Activated CD8-positive, alpha-beta memory T cell treated with anti-CD3 and anti-CD28 coated beads, Interleukin-2, amount 10 ng/mL, durations not matched to agents 7 days and 5 days (primary cell): Measurements from ENCODE around the gene RXRA. TPM values are rescaled to one million over a fixed set of nuclear protein-coding genes. Genes with fewer than 3 reads are reported as not detected.

Source experiments
- ATAC-seq: fragments of 150-1000 bp; cut with Tn5 transposase; one replicate; pipeline ENCODE4 v1.10.0; 2021; ENCODE audit warnings: moderate library complexity
- CTCF ChIA-PET: fragments of 350-600 bp; sonication (Branson Sonifier 250); formaldehyde crosslinking; loops from one replicate; lab custom pipeline; 2021; ENCODE audit warnings: antibody characterized with exemption; lab: Charles Lee
- DNase-seq: peaks from one replicate; pipeline ENCODE4 v3.0.0-alpha.2; 2020
- H3K27ac Mint-ChIP-seq: one replicate; pipeline ENCODE4 v1.8.0; 2021; ENCODE audit warnings: mild to moderate bottlenecking, mixed read lengths
- H3K27me3 Mint-ChIP-seq: one replicate; pipeline ENCODE4 v1.8.0; 2021; ENCODE audit warnings: mixed read lengths
- H3K36me3 Mint-ChIP-seq: one replicate; pipeline ENCODE4 v1.8.0; 2021; ENCODE audit warnings: mild to moderate bottlenecking, mixed read lengths
- H3K4me1 Mint-ChIP-seq: one replicate; pipeline ENCODE4 v1.8.0; 2021; ENCODE audit warnings: mixed read lengths
- H3K4me3 Mint-ChIP-seq: one replicate; pipeline ENCODE4 v1.8.0; 2021; ENCODE audit warnings: mild to moderate bottlenecking, moderate library complexity, mixed read lengths
- H3K9me3 Mint-ChIP-seq: one replicate; pipeline ENCODE4 v1.8.0; 2022; ENCODE audit warnings: low read depth, mixed read lengths
- total RNA-seq, 2 experiments: library from RNA; stranded (reverse); gene quantifications; one replicate each; pipeline ENCODE4 v1.2.3, GENCODE V29; 2021

The RXRA gene
- total RNA-seq, 2 experiments from 2014 or later = 0.91 to 1.5 TPM

GRCh38 chr9:134364391-134365114 is 38.3 kb downstream of the RXRA start:
- ATAC-seq = no peak
- Mint-ChIP-seq H3K4me1 (no peaks in the 10 kb centered on the region), H3K36me3 (no peaks in the 10 kb centered on the region), H3K27me3 (no peaks in the 10 kb centered on the region), H3K27ac (no peak overlapping the region), H3K9me3 (no peaks in the 10 kb centered on the region), H3K4me3 (no peak overlapping the region)
- CTCF ChIA-PET = interaction anchor here (0.9 to 2.4 kb wide), 2 partner anchors 31 to 78 kb away, joined by 3 to 27 read pairs; no protein-coding TSS in a partner anchor
- DNase-seq = no peak

GRCh38 chr9:134365115-134365596 is 38.9 kb downstream of the RXRA start:
- Mint-ChIP-seq H3K36me3 (no peaks in the 10 kb centered on the region), H3K27me3 (no peaks in the 10 kb centered on the region), H3K4me1 (no peaks in the 10 kb centered on the region), H3K4me3 (no peak overlapping the region), H3K9me3 (no peaks in the 10 kb centered on the region), H3K27ac (no peak overlapping the region)
- no peak for DNase-seq
- ATAC-seq = no peak
- CTCF ChIA-PET = interaction anchor here (2.4 kb wide), 1 partner anchor 78 kb away, joined by 27 read pairs; no protein-coding TSS in a partner anchor

- no peak for ATAC-seq
- Mint-ChIP-seq H3K4me3 (no peak overlapping the region), H3K36me3 (no peaks in the 10 kb centered on the region), H3K27me3 (no peaks in the 10 kb centered on the region), H3K27ac (no peak overlapping the region), H3K4me1 (no peaks in the 10 kb centered on the region), H3K9me3 (no peaks in the 10 kb centered on the region)
- CTCF ChIA-PET = interaction anchor here (0.9 to 1.7 kb wide), 2 partner anchors 77 to 196 kb away, joined by 3 to 5 read pairs; no protein-coding TSS in a partner anchor
- DNase-seq = no peak
Observed at GRCh38 chr9:134365791-134366222, 39.6 kb downstream of the RXRA start.

DNA sequence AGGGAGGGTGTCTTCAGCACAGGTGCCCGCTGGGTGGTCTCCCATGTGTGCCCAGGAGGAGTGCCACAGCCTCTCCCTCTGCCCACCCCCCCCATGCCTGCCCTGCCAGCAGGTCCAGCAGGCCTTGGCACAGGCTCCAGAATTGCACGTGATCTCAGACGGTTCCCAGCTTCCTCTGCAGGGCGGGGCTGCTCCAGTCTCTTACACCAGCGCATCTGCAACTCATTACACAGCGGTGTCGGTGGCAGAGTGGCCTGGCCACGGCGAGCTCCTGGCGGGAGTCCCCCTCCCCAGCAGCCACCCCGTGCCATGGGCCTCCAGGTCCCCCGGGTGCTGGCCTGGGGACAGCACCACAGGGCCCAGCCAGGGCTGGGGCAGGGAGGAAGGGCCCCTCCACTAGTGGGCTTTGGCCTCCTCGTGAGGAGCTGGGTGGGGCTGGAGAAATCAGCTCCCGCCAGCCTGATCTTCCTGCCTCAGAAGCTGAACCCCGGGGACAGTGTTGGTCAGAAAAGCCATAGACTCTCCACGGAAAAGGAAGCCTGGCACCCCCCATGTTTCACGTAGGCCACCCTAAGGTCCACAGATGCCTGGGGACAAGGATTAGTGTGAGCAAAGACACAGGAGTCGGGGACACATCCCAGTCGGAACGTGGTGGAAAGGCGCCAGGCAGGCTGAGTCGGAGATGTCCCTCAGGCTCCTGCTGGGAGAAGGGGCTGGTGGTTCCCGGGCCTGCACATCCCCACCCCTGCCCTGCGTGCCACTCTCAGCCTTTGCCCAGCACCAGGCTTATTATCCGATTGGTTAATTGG is 40.2 kb downstream of the RXRA start:
- ATAC-seq = no peak
- CTCF ChIA-PET = interaction anchor here (0.9 to 1.7 kb wide), 2 partner anchors 77 to 196 kb away, joined by 3 to 5 read pairs; no protein-coding TSS in a partner anchor

DNA sequence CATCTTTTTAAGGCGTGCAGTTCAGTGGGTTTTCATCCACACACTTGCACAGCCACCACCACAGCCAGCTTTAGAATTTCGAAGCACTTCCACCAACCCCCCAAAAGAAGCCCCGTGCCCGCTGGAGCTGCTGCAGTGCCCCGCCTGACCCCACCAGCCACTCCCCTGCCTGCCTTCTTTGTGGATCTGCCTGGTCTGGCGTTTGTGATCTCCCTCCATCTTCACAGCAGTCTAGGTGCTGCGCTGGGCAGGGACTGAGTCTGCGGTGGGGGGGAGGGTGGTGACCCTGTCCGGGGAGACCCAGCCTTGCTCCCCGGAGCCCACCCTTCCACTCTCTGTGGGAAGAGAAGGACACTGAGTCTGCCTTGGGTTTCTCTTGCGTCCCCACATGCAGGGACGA is 40.8 kb downstream of the RXRA start:
- H3K36me3 Mint-ChIP-seq = no peaks in the 10 kb centered on the region
- no peaks in the 10 kb centered on the region for H3K4me1 Mint-ChIP-seq
- H3K9me3 Mint-ChIP-seq = no peaks in the 10 kb centered on the region
- no peaks in the 10 kb centered on the region for H3K27me3 Mint-ChIP-seq
- CTCF ChIA-PET = interaction anchor here (0.7 to 1.7 kb wide), 3 partner anchors 15 to 197 kb away, joined by 3 to 5 read pairs (median 3); no protein-coding TSS in a partner anchor
- ATAC-seq (no peak), DNase-seq (no peak)
- no peak overlapping the region for H3K4me3 Mint-ChIP-seq
- H3K27ac Mint-ChIP-seq = no peak overlapping the region

More for the DNA sequence above, 40.2 kb downstream of the RXRA start:
- DNase-seq = no peak
- Mint-ChIP-seq H3K36me3 (no peaks in the 10 kb centered on the region), H3K27me3 (no peaks in the 10 kb centered on the region), H3K4me1 (no peaks in the 10 kb centered on the region), H3K9me3 (no peaks in the 10 kb centered on the region), H3K27ac (no peak overlapping the region), H3K4me3 (no peak overlapping the region)

GRCh38 chr9:134367791-134368490 is 41.7 kb downstream of the RXRA start:
- DNase-seq (no peak), ATAC-seq (no peak)
- Mint-ChIP-seq H3K36me3 (no peaks in the 10 kb centered on the region), H3K9me3 (no peaks in the 10 kb centered on the region), H3K4me3 (no peak overlapping the region), H3K27me3 (no peaks in the 10 kb centered on the region), H3K4me1 (no peaks in the 10 kb centered on the region), H3K27ac (no peak overlapping the region)
- CTCF ChIA-PET = interaction anchor here (0.7 kb wide), 1 partner anchor 14 kb away, joined by 3 read pairs; no protein-coding TSS in a partner anchor

GRCh38 chr9:134368571-134368970 is 42.3 kb downstream of the RXRA start:
- Mint-ChIP-seq H3K27me3 (no peaks in the 10 kb centered on the region), H3K36me3 (no peaks in the 10 kb centered on the region), H3K4me3 (no peak overlapping the region), H3K9me3 (no peaks in the 10 kb centered on the region), H3K4me1 (no peaks in the 10 kb centered on the region), H3K27ac (no peak overlapping the region)
- ATAC-seq (no peak), DNase-seq (no peak)
- CTCF ChIA-PET = no interaction called here

GRCh38 chr9:134369416-134370212 is 43.4 kb downstream of the RXRA start:
- H3K4me1 Mint-ChIP-seq = no peaks in the 10 kb centered on the region
- H3K36me3 Mint-ChIP-seq = no peaks in the 10 kb centered on the region
- no peaks in the 10 kb centered on the region for H3K27me3 Mint-ChIP-seq
- H3K4me3 Mint-ChIP-seq = no peak overlapping the region
- H3K27ac Mint-ChIP-seq = no peak overlapping the region
- H3K9me3 Mint-ChIP-seq = no peaks in the 10 kb centered on the region
- CTCF ChIA-PET = no interaction called here
- no peak for ATAC-seq
- DNase-seq = no peak

DNA sequence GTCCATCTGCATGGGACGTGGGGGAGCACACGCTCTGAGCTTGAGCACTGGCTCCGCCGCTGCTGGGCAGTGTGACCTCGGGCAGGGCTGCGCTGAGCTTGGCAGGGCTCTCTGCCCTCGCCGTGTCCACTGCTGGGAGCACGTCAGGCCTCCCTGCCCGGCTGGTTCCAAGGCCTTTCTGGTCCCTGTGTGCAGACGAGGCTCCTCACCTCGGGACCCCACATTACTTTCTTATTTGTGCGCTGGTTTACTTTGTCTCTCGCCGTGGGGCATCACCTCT is 43.9 kb downstream of the RXRA start:
- H3K4me1 Mint-ChIP-seq = no peaks in the 10 kb centered on the region
- no peak overlapping the region for H3K4me3 Mint-ChIP-seq
- peaks cover 5% of the 10 kb centered on the region for H3K27me3 Mint-ChIP-seq
- DNase-seq = no peak
- H3K36me3 Mint-ChIP-seq = no peaks in the 10 kb centered on the region
- H3K9me3 Mint-ChIP-seq = no peaks in the 10 kb centered on the region
- H3K27ac Mint-ChIP-seq = no peak overlapping the region
- no peak for ATAC-seq
- CTCF ChIA-PET = no interaction called here

DNA sequence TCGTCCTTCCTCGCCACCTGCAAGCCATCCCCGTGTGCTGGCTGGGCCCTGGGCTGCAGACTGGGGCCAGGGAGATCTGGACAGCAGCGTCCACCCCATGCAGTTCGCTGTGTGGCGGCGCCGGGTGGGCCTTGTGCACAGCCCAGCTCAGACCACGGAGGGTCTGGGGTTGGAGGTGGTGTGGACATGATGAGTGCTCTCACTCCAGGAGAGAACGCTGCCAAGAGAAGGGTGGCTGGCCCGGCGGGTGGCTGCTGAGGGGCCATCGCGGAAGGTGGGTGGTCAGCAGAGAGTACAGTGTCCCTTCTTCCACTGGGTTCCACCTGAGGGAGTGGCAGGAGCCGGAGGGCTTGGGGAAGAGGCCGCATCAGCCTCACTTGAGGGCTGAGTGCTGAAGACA is 44.4 kb downstream of the RXRA start:
- no peak for ATAC-seq

GRCh38 chr9:134371731-134372130 is 45.5 kb downstream of the RXRA start:
- Mint-ChIP-seq H3K27me3 (peaks cover 11% of the 10 kb centered on the region), H3K4me1 (no peaks in the 10 kb centered on the region), H3K9me3 (no peaks in the 10 kb centered on the region), H3K4me3 (no peak overlapping the region), H3K27ac (no peak overlapping the region), H3K36me3 (no peaks in the 10 kb centered on the region)
- ATAC-seq = no peak
- CTCF ChIA-PET = no interaction called here
- DNase-seq = no peak

More for the DNA sequence above, 44.4 kb downstream of the RXRA start:
- no peak overlapping the region for H3K27ac Mint-ChIP-seq
- no peaks in the 10 kb centered on the region for H3K4me1 Mint-ChIP-seq
- CTCF ChIA-PET = no interaction called here
- H3K27me3 Mint-ChIP-seq = peaks cover 8% of the 10 kb centered on the region
- no peaks in the 10 kb centered on the region for H3K36me3 Mint-ChIP-seq
- no peak for DNase-seq
- no peak overlapping the region for H3K4me3 Mint-ChIP-seq
- no peaks in the 10 kb centered on the region for H3K9me3 Mint-ChIP-seq

DNA sequence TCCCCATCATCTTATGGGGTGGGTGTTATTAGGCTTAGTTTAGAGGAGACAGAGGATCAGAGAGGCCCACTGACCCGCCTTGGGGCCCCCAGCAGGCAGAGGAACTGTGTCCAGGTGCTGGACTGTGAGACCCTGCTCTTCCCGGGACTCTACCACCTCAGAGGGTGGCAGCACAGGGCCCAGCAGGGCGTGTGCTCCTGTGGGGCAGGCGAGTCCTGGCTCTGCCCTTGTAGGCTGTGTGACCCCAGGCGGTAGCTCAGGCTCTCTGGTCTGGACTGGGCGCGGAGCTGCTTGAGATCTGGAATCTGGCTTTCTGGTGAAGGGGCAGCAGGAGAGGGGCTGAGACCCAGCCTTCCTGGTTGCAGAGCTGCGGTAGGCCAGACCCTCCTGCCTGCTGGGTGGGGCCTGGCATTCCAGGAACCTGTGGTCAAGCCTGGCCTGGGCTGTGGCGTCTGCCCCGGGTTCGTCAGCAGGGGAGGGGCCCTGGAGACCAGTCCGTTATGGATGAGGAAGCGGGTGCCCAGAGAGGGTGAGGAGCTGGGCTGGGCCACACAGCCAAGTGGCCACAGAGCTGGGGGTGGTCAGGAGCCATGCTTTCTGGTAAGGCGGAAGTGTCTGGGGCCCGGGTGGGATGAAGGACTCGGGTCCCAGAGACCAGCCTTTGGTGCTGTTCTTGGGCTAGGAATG is 46.5 kb downstream of the RXRA start:
- peaks cover 11% of the 10 kb centered on the region for H3K27me3 Mint-ChIP-seq
- H3K36me3 Mint-ChIP-seq = no peaks in the 10 kb centered on the region
- no peaks in the 10 kb centered on the region for H3K9me3 Mint-ChIP-seq
- no peak for ATAC-seq
- no peaks in the 10 kb centered on the region for H3K4me1 Mint-ChIP-seq
- H3K4me3 Mint-ChIP-seq = no peak overlapping the region
- CTCF ChIA-PET = interaction anchor here (1.3 kb wide), 1 partner anchor 11 kb away, joined by 4 read pairs; no protein-coding TSS in a partner anchor
- H3K27ac Mint-ChIP-seq = no peak overlapping the region
- DNase-seq = no peak
